ENCODE results near the gene C6orf58. TPM values are rescaled to one million over a fixed set of nuclear protein-coding genes. Genes with fewer than 3 reads are reported as not detected.

The C6orf58 gene
- total RNA-seq, 1 experiment from 2014 or later = not detected

DNA sequence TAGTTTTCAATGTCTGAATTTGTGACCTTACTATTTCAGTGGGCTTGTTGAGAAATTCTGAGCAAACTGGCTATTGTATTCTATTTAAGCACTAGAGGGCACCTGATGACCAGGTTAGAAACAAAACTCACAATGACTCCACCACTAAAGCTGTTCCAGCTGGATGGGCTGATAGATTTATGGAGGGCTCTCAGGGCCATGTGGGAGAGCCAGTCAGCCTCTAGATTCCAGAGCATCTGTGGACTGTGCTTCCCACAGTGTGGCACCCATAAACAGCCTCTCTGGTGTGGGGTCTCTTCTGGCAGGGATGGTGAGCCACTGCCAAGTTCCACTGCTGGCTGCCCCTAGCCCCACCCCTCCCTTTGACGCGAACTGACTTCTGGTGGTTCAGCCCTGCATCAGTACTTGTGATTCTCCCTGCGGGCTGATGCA lies 29.2 kb downstream of the C6orf58 start:
- Histone ChIP-seq H3K9me3 (ENCODE audit: control insufficient read depth, insufficient read depth, low read depth, low read length) (peaks cover 5% of the 10 kb centered on the region; the same call in 1 of the 2 replicates), H3K27me3 (ENCODE audit: control insufficient read depth, insufficient read depth, low read length) (no peaks in the 10 kb centered on the region), H3K27ac (ENCODE audit: low read length) (no peak overlapping the region), H3K4me1 (ENCODE audit: control insufficient read depth, insufficient read depth, low read length) (no peaks in the 10 kb centered on the region), H3K36me3 (ENCODE audit: control insufficient read depth, insufficient read depth, low read length) (no peaks in the 10 kb centered on the region), H3K4me3 (ENCODE audit: low read depth in 2 of 2, low read length in 2 of 2) (no peak overlapping the region)
- in situ Hi-C loops (cut with HindIII; ENCODE audit: low pct_unique_long_range_greater_than_20kb, low sequenced_read_pairs) = no loop called here
- DNase-seq (ENCODE audit: low read depth, low spot score) (no peak), ATAC-seq (peak; percentile 81)
- intact Hi-C loops (cut with micrococcal nuclease; ENCODE audit: unreplicated experiment) = loop anchor here (5.0 kb wide), 1 partner anchor 36 kb away; no protein-coding TSS in a partner anchor
- TF ChIP-seq SIN3A (IDR thresholded peaks at IDR 0.05; ENCODE audit: borderline replicate concordance, insufficient read depth, low read depth, low read length) = no peak
- TF ChIP-seq, protein P1, sequence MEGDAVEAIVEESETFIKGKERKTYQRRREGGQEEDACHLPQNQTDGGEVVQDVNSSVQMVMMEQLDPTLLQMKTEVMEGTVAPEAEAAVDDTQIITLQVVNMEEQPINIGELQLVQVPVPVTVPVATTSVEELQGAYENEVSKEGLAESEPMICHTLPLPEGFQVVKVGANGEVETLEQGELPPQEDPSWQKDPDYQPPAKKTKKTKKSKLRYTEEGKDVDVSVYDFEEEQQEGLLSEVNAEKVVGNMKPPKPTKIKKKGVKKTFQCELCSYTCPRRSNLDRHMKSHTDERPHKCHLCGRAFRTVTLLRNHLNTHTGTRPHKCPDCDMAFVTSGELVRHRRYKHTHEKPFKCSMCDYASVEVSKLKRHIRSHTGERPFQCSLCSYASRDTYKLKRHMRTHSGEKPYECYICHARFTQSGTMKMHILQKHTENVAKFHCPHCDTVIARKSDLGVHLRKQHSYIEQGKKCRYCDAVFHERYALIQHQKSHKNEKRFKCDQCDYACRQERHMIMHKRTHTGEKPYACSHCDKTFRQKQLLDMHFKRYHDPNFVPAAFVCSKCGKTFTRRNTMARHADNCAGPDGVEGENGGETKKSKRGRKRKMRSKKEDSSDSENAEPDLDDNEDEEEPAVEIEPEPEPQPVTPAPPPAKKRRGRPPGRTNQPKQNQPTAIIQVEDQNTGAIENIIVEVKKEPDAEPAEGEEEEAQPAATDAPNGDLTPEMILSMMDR (IDR thresholded peaks at IDR 0.05) = peak; percentile 61
- no TSS peak for BruUV-seq (replicated peaks)
- POLR2A ChIA-PET = no interaction called here
- CTCF ChIA-PET = interaction anchor here (0.7 kb wide), 4 partner anchors 12 to 1349 kb away, joined by 4 to 10 read pairs (median 4); no protein-coding TSS in a partner anchor

DNA sequence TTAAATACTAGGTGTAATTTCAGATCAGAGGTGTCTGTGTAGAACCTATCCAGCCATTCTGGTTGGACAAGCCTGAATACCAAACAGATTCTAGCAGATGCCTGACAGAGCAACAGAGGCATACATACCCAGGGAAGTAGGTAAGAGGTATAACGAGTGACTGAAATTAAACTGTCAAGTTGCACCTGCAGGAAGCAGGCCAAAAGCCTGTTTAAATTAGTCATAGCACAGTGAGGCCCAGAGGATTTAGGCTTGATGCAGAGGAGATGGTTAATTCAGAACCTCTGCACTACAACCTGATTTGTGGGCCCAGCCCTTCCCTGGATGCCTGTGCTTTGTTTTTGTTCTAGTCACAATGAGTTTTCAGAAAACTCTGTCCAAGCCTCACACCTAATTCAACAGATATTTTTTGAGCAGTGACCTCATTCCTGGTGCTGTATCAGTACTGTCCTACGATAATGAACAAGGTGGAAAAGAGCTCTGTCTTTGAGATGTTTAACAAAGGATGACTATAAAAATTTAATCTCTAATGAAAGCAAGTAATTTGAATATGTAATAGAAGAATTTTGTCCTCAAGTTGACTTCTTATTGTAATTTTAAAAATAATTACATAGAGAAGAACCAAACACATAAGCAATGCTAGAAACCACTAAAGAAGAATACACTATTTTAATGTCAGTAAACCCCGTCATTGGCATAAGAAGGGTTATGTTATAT lies 31.7 kb downstream of the C6orf58 start:
- DNase-seq (ENCODE audit: low read depth, low spot score) = no peak
- TF ChIP-seq POLR2AphosphoS5 (IDR thresholded peaks at IDR 0.05; ENCODE audit: low read depth, low read length) (no peak), SIN3A (IDR thresholded peaks at IDR 0.05; ENCODE audit: borderline replicate concordance, insufficient read depth, low read depth, low read length) (no peak), TCF7L2 (IDR thresholded peaks at IDR 0.05; ENCODE audit: low read depth, low read length) (no peak)
- TF ChIP-seq, protein P1 (IDR thresholded peaks at IDR 0.05) = no peak
- TF ChIP-seq, protein P2, sequence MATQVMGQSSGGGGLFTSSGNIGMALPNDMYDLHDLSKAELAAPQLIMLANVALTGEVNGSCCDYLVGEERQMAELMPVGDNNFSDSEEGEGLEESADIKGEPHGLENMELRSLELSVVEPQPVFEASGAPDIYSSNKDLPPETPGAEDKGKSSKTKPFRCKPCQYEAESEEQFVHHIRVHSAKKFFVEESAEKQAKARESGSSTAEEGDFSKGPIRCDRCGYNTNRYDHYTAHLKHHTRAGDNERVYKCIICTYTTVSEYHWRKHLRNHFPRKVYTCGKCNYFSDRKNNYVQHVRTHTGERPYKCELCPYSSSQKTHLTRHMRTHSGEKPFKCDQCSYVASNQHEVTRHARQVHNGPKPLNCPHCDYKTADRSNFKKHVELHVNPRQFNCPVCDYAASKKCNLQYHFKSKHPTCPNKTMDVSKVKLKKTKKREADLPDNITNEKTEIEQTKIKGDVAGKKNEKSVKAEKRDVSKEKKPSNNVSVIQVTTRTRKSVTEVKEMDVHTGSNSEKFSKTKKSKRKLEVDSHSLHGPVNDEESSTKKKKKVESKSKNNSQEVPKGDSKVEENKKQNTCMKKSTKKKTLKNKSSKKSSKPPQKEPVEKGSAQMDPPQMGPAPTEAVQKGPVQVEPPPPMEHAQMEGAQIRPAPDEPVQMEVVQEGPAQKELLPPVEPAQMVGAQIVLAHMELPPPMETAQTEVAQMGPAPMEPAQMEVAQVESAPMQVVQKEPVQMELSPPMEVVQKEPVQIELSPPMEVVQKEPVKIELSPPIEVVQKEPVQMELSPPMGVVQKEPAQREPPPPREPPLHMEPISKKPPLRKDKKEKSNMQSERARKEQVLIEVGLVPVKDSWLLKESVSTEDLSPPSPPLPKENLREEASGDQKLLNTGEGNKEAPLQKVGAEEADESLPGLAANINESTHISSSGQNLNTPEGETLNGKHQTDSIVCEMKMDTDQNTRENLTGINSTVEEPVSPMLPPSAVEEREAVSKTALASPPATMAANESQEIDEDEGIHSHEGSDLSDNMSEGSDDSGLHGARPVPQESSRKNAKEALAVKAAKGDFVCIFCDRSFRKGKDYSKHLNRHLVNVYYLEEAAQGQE (IDR thresholded peaks at IDR 0.05; ENCODE audit: insufficient read depth in 1 of 2, low read depth in 2 of 2, low read length in 1 of 2) = no peak
- no peak overlapping the region for H3K4me3 ChIP-seq (ENCODE audit: low read depth in 2 of 2, low read length in 2 of 2)
- intact Hi-C loops (cut with micrococcal nuclease; ENCODE audit: unreplicated experiment) = loop anchor here (5.0 kb wide), 1 partner anchor 34 kb away; no protein-coding TSS in a partner anchor
- no TSS peak for BruUV-seq (replicated peaks)
- no peak overlapping the region for H3K27ac ChIP-seq (ENCODE audit: low read length)
- ChIA-PET POLR2A (no interaction called here), CTCF (no interaction called here)
- no peaks in the 10 kb centered on the region; the same call in 1 of the 2 replicates for H3K27me3 ChIP-seq (ENCODE audit: control insufficient read depth, insufficient read depth, low read length)
- in situ Hi-C loops (cut with HindIII; ENCODE audit: low pct_unique_long_range_greater_than_20kb, low sequenced_read_pairs) = no loop called here
- no peaks in the 10 kb centered on the region for H3K36me3 ChIP-seq (ENCODE audit: control insufficient read depth, insufficient read depth, low read length)
- H3K4me1 ChIP-seq (ENCODE audit: control insufficient read depth, insufficient read depth, low read length) = no peaks in the 10 kb centered on the region
- no peaks in the 10 kb centered on the region for H3K9me3 ChIP-seq (ENCODE audit: control insufficient read depth, insufficient read depth, low read depth, low read length)
- ATAC-seq = no peak
